Right lobe of liver (tissue), 4 donors: ENCODE measurements around the gene PSD.

Experiments used
- CTCF ChIP-seq, 4 donors: fragments of 200-600 bp in 3 of 4; fragments of 450-650 bp in 1 of 4; IDR thresholded peaks; one replicate each; pipeline versions ENCODE4 v1.5.1 to v1.8.0; 2016 to 2022; ENCODE audit warnings: antibody characterized with exemption in 4 of 4, mild to moderate bottlenecking in 2 of 4
- POLR2A ChIP-seq: fragments of 450-650 bp; IDR thresholded peaks from one replicate; pipeline ENCODE4 v1.6.1; 2017; ENCODE audit warnings: antibody characterized with exemption, mild to moderate bottlenecking
- donor health status: DM: no; HTN: no; CAD: no.
- donor health status: DM: no; HTN: no; CAD: no.
- donor health status: DM: no; HTN: yes; CAD: no.

GRCh38 chr10:102402512-102402896 is 16.1 kb downstream of the PSD start:
- TF ChIP-seq CTCF (IDR thresholded peaks at IDR 0.05) (no peak), POLR2A (no peak)
